Colonic mucosa (tissue), 4 donors: ENCODE measurements around the gene UBFD1. TPM values are rescaled to one million over a fixed set of nuclear protein-coding genes. Genes with fewer than 3 reads are reported as not detected.

Experiments used
- DNase-seq: peaks from one replicate; pipeline ENCODE4 v3.0.0-alpha.2; 2020
- H3K27ac ChIP-seq: fragments of 200-600 bp; one replicate; pipeline ENCODE4 v1.8.0; 2021
- H3K27me3 ChIP-seq: fragments of 200-600 bp; one replicate; pipeline ENCODE4 v1.8.0; 2021
- H3K36me3 ChIP-seq: fragments of 200-600 bp; one replicate; pipeline ENCODE4 v1.8.0; 2021
- H3K4me1 ChIP-seq: fragments of 200-600 bp; one replicate; pipeline ENCODE4 v1.8.0; 2021; ENCODE audit warnings: mild to moderate bottlenecking
- H3K4me3 ChIP-seq: fragments of 200-600 bp; one replicate; pipeline ENCODE4 v1.8.0; 2021
- H3K9ac ChIP-seq, 2 donors: one replicate each; pipeline ENCODE4 v1.7.0; 2013; ENCODE audit warnings: control low read depth in 2 of 2, low read depth in 2 of 2, low read length in 2 of 2
- H3K9me3 ChIP-seq: fragments of 200-600 bp; one replicate; pipeline ENCODE4 v1.8.0; 2021
- CTCF ChIP-seq: fragments of 200-600 bp; IDR thresholded peaks from one replicate; pipeline ENCODE4 v1.8.0; 2022; ENCODE audit warnings: antibody characterized with exemption, mild to moderate bottlenecking
- intact Hi-C: fragments of 100-400 bp; cut with DNase I; formaldehyde crosslinking; loops from one replicate; pipeline ENCODE4 v1.14.1; 2022
- total RNA-seq, 2 donors: library from RNA; stranded (reverse); fragmentation: NEBNext Ultra II Directional in 1 of 2; extraction: Animal tissue kit (Norgen Biotek cat#: 25700) in 1 of 2; gene quantifications; one replicate each; pipeline ENCODE4 v1.2.1, GENCODE V29; 2021
- donor health status: healthy.
- donor health status: DM: no; HTN: no; CAD: no.
- donor health status: DM: no; HTN: no; CAD: no.

UBFD1 gene
- total RNA-seq, 2 donors from 2014 or later, result 32.4 to 62.4 TPM

GRCh38 chr16:23570992-23571632 is 13.6 kb downstream of the UBFD1 start:
- Histone ChIP-seq H3K36me3 (peaks cover 6% of the 10 kb centered on the region), H3K27ac (no peak overlapping the region), H3K9ac (no peak overlapping the region), H3K9me3 (no peaks in the 10 kb centered on the region), H3K27me3 (no peaks in the 10 kb centered on the region), H3K4me1 (no peaks in the 10 kb centered on the region), H3K4me3 (no peak overlapping the region)
- no peak for TF ChIP-seq CTCF
- DNase-seq, result no peak
- intact Hi-C loops, result no loop called here

- intact Hi-C loops, result no loop called here
- Histone ChIP-seq H3K9ac (no peak overlapping the region), H3K36me3 (peaks cover 6% of the 10 kb centered on the region), H3K27ac (no peak overlapping the region), H3K9me3 (no peaks in the 10 kb centered on the region), H3K4me3 (no peak overlapping the region), H3K4me1 (no peaks in the 10 kb centered on the region), H3K27me3 (no peaks in the 10 kb centered on the region)
- no peak for TF ChIP-seq CTCF
- DNase-seq, result no peak
Measured at GRCh38 chr16:23571895-23572294, 14.4 kb downstream of the UBFD1 start.

GRCh38 chr16:23572394-23572793 is 14.9 kb downstream of the UBFD1 start:
- H3K36me3 ChIP-seq, result peaks cover 6% of the 10 kb centered on the region
- no peak for TF ChIP-seq CTCF
- no peak for DNase-seq

GRCh38 chr16:23573817-23574216 is 16.3 kb downstream of the UBFD1 start:
- Histone ChIP-seq H3K9ac (no peak overlapping the region), H3K27me3 (no peaks in the 10 kb centered on the region), H3K4me3 (no peak overlapping the region), H3K36me3 (peaks cover 5% of the 10 kb centered on the region), H3K9me3 (no peaks in the 10 kb centered on the region), H3K27ac (no peak overlapping the region), H3K4me1 (no peaks in the 10 kb centered on the region)
- TF ChIP-seq CTCF, result no peak
- intact Hi-C loops, result no loop called here
- no peak for DNase-seq

More at GRCh38 chr16:23572394-23572793, 14.9 kb downstream of the UBFD1 start:
- Histone ChIP-seq H3K9ac (no peak overlapping the region), H3K9me3 (no peaks in the 10 kb centered on the region), H3K4me3 (no peak overlapping the region), H3K27me3 (no peaks in the 10 kb centered on the region), H3K4me1 (no peaks in the 10 kb centered on the region), H3K27ac (no peak overlapping the region)
- intact Hi-C loops, result no loop called here

- no peak for DNase-seq
- no peak for TF ChIP-seq CTCF
- no peaks in the 10 kb centered on the region for H3K36me3 ChIP-seq
Measured at GRCh38 chr16:23575834-23576233, 18.3 kb downstream of the UBFD1 start.

More at GRCh38 chr16:23575834-23576233, 18.3 kb downstream of the UBFD1 start:
- Histone ChIP-seq H3K27me3 (no peaks in the 10 kb centered on the region), H3K9ac (no peak overlapping the region), H3K27ac (no peak overlapping the region), H3K4me3 (no peak overlapping the region), H3K4me1 (no peaks in the 10 kb centered on the region), H3K9me3 (no peaks in the 10 kb centered on the region)
- intact Hi-C loops, result no loop called here
